Ishikawa (cell line): ENCODE data around the gene MYMK.

ENCODE experiments used
- CEBPB ChIP-seq: IDR thresholded peaks from 2 replicates; pipeline ENCODE4 v1.6.1; 2012
- CREB1 ChIP-seq: IDR thresholded peaks from 2 replicates; pipeline ENCODE4 v1.6.1; 2012; ENCODE audit warnings: low read depth
- EP300 ChIP-seq: IDR thresholded peaks from 2 replicates; pipeline ENCODE4 v1.6.1; 2012; ENCODE audit warnings: borderline replicate concordance
- FOXM1 ChIP-seq: IDR thresholded peaks from 2 replicates; pipeline ENCODE4 v1.6.1; 2012; ENCODE audit warnings: low read depth, borderline replicate concordance
- NFIC ChIP-seq: IDR thresholded peaks from 2 replicates; pipeline ENCODE4 v1.6.1; 2012
- RAD21 ChIP-seq: IDR thresholded peaks from 2 replicates; pipeline ENCODE4 v1.6.1; 2012; ENCODE audit warnings: low read depth
- TAF1 ChIP-seq: IDR thresholded peaks from 2 replicates; pipeline ENCODE4 v1.6.1; 2012; ENCODE audit warnings: low read depth, mild to moderate bottlenecking
- TCF12 ChIP-seq: IDR thresholded peaks from 2 replicates; pipeline ENCODE4 v1.6.1; 2012; ENCODE audit warnings: low read depth
- YY1 ChIP-seq: IDR thresholded peaks from 2 replicates; pipeline ENCODE4 v1.6.1; 2012; ENCODE audit warnings: low read depth
- ZBTB7A ChIP-seq: IDR thresholded peaks from 2 replicates; pipeline ENCODE4 v1.6.1; 2012; ENCODE audit warnings: low read depth
- TF ChIP-seq, protein P1 (sequence below): IDR thresholded peaks from 2 replicates; pipeline ENCODE4 v1.6.1; 2012; ENCODE audit warnings: low read depth, mild to moderate bottlenecking
- TF ChIP-seq, protein P2 (sequence below): IDR thresholded peaks from 2 replicates; pipeline ENCODE4 v1.6.1; 2012
- TF ChIP-seq, protein P3 (sequence below): IDR thresholded peaks from 2 replicates; pipeline ENCODE4 v1.6.1; 2012

DNA sequence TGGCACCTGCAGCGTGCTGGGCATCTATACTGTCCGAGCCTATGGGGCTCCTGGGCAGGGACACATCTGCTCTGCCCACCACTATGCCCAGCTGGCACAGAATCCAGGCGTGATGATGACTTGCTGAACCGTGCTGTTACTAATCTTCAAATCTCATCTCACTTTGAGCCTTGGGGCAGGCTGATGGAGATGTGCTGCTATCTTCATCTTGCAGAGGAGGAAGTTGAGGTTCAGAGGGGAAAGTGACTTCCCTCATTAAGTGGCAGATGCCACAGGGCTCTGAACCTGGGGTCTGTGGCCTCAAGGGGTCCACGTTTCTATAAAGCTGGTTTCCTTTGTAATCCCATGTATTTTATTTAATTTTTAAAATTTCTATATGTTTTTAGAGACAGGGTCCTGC lies 50.5 kb downstream of the MYMK start:
- TF ChIP-seq CREB1 = no peak
- TF ChIP-seq, protein P1, sequence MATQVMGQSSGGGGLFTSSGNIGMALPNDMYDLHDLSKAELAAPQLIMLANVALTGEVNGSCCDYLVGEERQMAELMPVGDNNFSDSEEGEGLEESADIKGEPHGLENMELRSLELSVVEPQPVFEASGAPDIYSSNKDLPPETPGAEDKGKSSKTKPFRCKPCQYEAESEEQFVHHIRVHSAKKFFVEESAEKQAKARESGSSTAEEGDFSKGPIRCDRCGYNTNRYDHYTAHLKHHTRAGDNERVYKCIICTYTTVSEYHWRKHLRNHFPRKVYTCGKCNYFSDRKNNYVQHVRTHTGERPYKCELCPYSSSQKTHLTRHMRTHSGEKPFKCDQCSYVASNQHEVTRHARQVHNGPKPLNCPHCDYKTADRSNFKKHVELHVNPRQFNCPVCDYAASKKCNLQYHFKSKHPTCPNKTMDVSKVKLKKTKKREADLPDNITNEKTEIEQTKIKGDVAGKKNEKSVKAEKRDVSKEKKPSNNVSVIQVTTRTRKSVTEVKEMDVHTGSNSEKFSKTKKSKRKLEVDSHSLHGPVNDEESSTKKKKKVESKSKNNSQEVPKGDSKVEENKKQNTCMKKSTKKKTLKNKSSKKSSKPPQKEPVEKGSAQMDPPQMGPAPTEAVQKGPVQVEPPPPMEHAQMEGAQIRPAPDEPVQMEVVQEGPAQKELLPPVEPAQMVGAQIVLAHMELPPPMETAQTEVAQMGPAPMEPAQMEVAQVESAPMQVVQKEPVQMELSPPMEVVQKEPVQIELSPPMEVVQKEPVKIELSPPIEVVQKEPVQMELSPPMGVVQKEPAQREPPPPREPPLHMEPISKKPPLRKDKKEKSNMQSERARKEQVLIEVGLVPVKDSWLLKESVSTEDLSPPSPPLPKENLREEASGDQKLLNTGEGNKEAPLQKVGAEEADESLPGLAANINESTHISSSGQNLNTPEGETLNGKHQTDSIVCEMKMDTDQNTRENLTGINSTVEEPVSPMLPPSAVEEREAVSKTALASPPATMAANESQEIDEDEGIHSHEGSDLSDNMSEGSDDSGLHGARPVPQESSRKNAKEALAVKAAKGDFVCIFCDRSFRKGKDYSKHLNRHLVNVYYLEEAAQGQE = no peak
- TF ChIP-seq FOXM1 = no peak
- no peak for TF ChIP-seq YY1
- TF ChIP-seq, protein P2, sequence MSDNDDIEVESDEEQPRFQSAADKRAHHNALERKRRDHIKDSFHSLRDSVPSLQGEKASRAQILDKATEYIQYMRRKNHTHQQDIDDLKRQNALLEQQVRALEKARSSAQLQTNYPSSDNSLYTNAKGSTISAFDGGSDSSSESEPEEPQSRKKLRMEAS = no peak
- TF ChIP-seq CEBPB = no peak
- TF ChIP-seq RAD21 = no peak
- TF ChIP-seq NFIC = no peak
- TF ChIP-seq, protein P3, sequence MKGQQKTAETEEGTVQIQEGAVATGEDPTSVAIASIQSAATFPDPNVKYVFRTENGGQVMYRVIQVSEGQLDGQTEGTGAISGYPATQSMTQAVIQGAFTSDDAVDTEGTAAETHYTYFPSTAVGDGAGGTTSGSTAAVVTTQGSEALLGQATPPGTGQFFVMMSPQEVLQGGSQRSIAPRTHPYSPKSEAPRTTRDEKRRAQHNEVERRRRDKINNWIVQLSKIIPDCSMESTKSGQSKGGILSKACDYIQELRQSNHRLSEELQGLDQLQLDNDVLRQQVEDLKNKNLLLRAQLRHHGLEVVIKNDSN = no peak
- TF ChIP-seq EP300 = no peak
- TF ChIP-seq TAF1 = no peak
- no peak for TF ChIP-seq TCF12
- TF ChIP-seq ZBTB7A = no peak
